Measurements from ENCODE around the gene LRP1-AS.
A peak's percentile ranks its signal among the peaks of the same experiment; 100 is the strongest.

- TF ChIP-seq, protein P1, sequence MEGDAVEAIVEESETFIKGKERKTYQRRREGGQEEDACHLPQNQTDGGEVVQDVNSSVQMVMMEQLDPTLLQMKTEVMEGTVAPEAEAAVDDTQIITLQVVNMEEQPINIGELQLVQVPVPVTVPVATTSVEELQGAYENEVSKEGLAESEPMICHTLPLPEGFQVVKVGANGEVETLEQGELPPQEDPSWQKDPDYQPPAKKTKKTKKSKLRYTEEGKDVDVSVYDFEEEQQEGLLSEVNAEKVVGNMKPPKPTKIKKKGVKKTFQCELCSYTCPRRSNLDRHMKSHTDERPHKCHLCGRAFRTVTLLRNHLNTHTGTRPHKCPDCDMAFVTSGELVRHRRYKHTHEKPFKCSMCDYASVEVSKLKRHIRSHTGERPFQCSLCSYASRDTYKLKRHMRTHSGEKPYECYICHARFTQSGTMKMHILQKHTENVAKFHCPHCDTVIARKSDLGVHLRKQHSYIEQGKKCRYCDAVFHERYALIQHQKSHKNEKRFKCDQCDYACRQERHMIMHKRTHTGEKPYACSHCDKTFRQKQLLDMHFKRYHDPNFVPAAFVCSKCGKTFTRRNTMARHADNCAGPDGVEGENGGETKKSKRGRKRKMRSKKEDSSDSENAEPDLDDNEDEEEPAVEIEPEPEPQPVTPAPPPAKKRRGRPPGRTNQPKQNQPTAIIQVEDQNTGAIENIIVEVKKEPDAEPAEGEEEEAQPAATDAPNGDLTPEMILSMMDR (IDR thresholded peaks at IDR 0.05; ENCODE audit: low read length): peak; percentile 92
- TF ChIP-seq EZH2 (optimal IDR thresholded peaks at IDR 0.05; ENCODE audit: low read depth, low read length) (no peak), EZH2phosphoT487 (IDR thresholded peaks at IDR 0.05; ENCODE audit: low read length) (no peak)
These were observed 35.6 kb upstream of the LRP1-AS start for GRCh38 chr12:57182918-57183575.

All from MM.1S (cell line).